Placental epithelial cell (primary cell): ENCODE results near the gene AMZ1. TPM values are rescaled to one million over a fixed set of nuclear protein-coding genes. Genes with fewer than 3 reads are reported as not detected.

ENCODE experiments used
- total RNA-seq: library from RNA; depleted of rRNA; stranded (reverse); fragments of >200 nt; gene quantifications from 2 replicates; pipeline ENCODE4 v1.2.3, GENCODE V29; 2012

AMZ1 gene, protein sequence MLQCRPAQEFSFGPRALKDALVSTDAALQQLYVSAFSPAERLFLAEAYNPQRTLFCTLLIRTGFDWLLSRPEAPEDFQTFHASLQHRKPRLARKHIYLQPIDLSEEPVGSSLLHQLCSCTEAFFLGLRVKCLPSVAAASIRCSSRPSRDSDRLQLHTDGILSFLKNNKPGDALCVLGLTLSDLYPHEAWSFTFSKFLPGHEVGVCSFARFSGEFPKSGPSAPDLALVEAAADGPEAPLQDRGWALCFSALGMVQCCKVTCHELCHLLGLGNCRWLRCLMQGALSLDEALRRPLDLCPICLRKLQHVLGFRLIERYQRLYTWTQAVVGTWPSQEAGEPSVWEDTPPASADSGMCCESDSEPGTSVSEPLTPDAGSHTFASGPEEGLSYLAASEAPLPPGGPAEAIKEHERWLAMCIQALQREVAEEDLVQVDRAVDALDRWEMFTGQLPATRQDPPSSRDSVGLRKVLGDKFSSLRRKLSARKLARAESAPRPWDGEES
- total RNA-seq: 11.0 and 16.2 TPM in 2 replicates

GRCh38 chr7:2687881-2688318 is at the start of gene AMZ1:
Gene AMZ1 (plus strand): TSS chr7:2688202. CDS start chr7:2700452, 12,250 bp downstream.

Other genes with a start within 250 kb of the AMZ1 start
- not detected in 2 replicates for gene GRIFIN, start 211.8 kb upstream of the AMZ1 start, total RNA-seq
- gene LFNG, start 168.4 kb upstream of the AMZ1 start, total RNA-seq: 0.79 and 9.1 TPM in 2 replicates
- gene BRAT1, start 132.7 kb upstream of the AMZ1 start, total RNA-seq: 25.9 and 36.9 TPM in 2 replicates
- 11.4 TPM in 2 replicates for gene IQCE, start 129.2 kb upstream of the AMZ1 start, total RNA-seq
- gene TTYH3, start 56.2 kb upstream of the AMZ1 start, total RNA-seq: 31.4 and 52.5 TPM in 2 replicates
- 31.7 and 36.9 TPM in 2 replicates for gene GNA12, start 156.1 kb downstream of the AMZ1 start, total RNA-seq